ENCODE data around the gene SATB1.

GRCh38 chr3:18474202-18474601 lies 49.1 kb upstream of the SATB1 start:
- TF ChIP-seq POLR2A (IDR thresholded peaks at IDR 0.05) (no peak), CTCF (IDR thresholded peaks at IDR 0.05 in 4 of 5, conservative IDR thresholded peaks at IDR 0.05 in 1 of 5) (no peak)

Measured in gastrocnemius medialis (tissue), 4 donors.